Right lobe of liver (tissue), 4 donors: ENCODE data around the gene KCNQ5.

Experiments used
- CTCF ChIP-seq, 4 donors: fragments of 200-600 bp in 3 of 4; fragments of 450-650 bp in 1 of 4; IDR thresholded peaks; one replicate each; pipeline versions ENCODE4 v1.5.1 to v1.8.0; 2016 to 2022; ENCODE audit warnings: antibody characterized with exemption in 4 of 4, mild to moderate bottlenecking in 2 of 4
- POLR2A ChIP-seq: fragments of 450-650 bp; IDR thresholded peaks from one replicate; pipeline ENCODE4 v1.6.1; 2017; ENCODE audit warnings: antibody characterized with exemption, mild to moderate bottlenecking
- donor health status: DM: no; HTN: no; CAD: no.
- donor health status: DM: no; HTN: no; CAD: no.
- donor health status: DM: no; HTN: yes; CAD: no.

GRCh38 chr6:72916298-72916697, 294.4 kb downstream of the KCNQ5 start:
- TF ChIP-seq CTCF (IDR thresholded peaks at IDR 0.05) (no peak), POLR2A (no peak)
